Neural cell (in vitro differentiated cells): ENCODE results near the gene AP4S1. TPM values are rescaled to one million over a fixed set of nuclear protein-coding genes. Genes with fewer than 3 reads are reported as not detected.

Experiments used
- H2AFZ ChIP-seq: fragments of 200-600, 300-800 bp; sonication (generic), shearing (Covaris generic); 2 replicates; pipeline ENCODE4 v1.6.0; 2014; ENCODE audit warnings: low read depth, mild to moderate bottlenecking, antibody characterized with exemption, low read length, moderate library complexity
- H3F3A ChIP-seq: fragments of 200-600 bp; shearing (Covaris generic); 2 replicates; pipeline ENCODE4 v1.6.1; 2016; ENCODE audit warnings: mild to moderate bottlenecking, moderate library complexity, mixed read lengths, antibody characterized with exemption, low read length; ENCODE audit not compliant: insufficient read depth, poor library complexity, severe bottlenecking
- H3K27ac ChIP-seq: fragments of 200-600, 300-800 bp; sonication (generic), shearing (Covaris generic); 2 replicates; pipeline ENCODE4 v1.5.1; 2014; ENCODE audit warnings: mild to moderate bottlenecking, low read length, moderate library complexity
- H3K27me3 ChIP-seq: fragments of 300-800, 200-600 bp; sonication (generic), shearing (Covaris generic); 2 replicates; pipeline ENCODE4 v1.6.0; 2014; ENCODE audit warnings: mild to moderate bottlenecking, low read depth, low read length, moderate library complexity; ENCODE audit not compliant: insufficient read depth
- H3K36me3 ChIP-seq: fragments of 300-800, 200-600 bp; sonication (generic), shearing (Covaris generic); 2 replicates; pipeline ENCODE4 v1.5.1; 2014; ENCODE audit warnings: mild to moderate bottlenecking, antibody characterized with exemption, low read length, moderate library complexity; ENCODE audit not compliant: insufficient read depth
- H3K4me2 ChIP-seq: fragments of 300-800, 200-600 bp; sonication (generic), shearing (Covaris generic); 2 replicates; pipeline ENCODE4 v1.6.0; 2014; ENCODE audit warnings: mild to moderate bottlenecking, low read length
- H3K4me3 ChIP-seq: fragments of 300-800, 200-600 bp; sonication (generic), shearing (Covaris generic); 2 replicates; pipeline ENCODE4 v1.5.1; 2014; ENCODE audit warnings: mild to moderate bottlenecking, low read length, moderate library complexity
- H3K79me2 ChIP-seq: fragments of 200-600 bp; shearing (Covaris generic); replicated peaks from 2 replicates; pipeline ENCODE4 v1.6.0; 2014; ENCODE audit warnings: mild to moderate bottlenecking, low read length, moderate library complexity; ENCODE audit not compliant: insufficient read depth
- H3K9ac ChIP-seq: fragments of 300-800, 200-600 bp; sonication (generic), shearing (Covaris generic); 2 replicates; pipeline ENCODE4 v1.6.1; 2016; ENCODE audit warnings: mild to moderate bottlenecking, low read length, mixed read lengths
- H3K9me2 ChIP-seq: fragments of 200-600 bp; shearing (Covaris generic); 2 replicates; pipeline ENCODE4 v1.6.1; 2016; ENCODE audit warnings: mild to moderate bottlenecking, low read length, mixed read lengths; ENCODE audit not compliant: insufficient read depth
- H3K9me3 ChIP-seq: fragments of 200-600, 300-800 bp; sonication (generic), shearing (Covaris generic); 2 replicates; pipeline ENCODE4 v1.6.1; 2016; ENCODE audit warnings: mild to moderate bottlenecking, mixed run types, low read length, moderate library complexity, mixed read lengths
- H4K20me1 ChIP-seq: fragments of 200-600 bp; shearing (Covaris generic); 2 replicates; pipeline ENCODE4 v1.6.1; 2016; ENCODE audit warnings: mild to moderate bottlenecking, mixed run types; ENCODE audit not compliant: insufficient read depth
- CTCF ChIP-seq: fragments of 450-650 bp; IDR thresholded peaks from 2 replicates; pipeline ENCODE4 v1.5.1; 2014; ENCODE audit warnings: antibody characterized with exemption, mild to moderate bottlenecking, moderate library complexity; ENCODE audit not compliant: poor library complexity, severe bottlenecking
- EZH2 ChIP-seq: fragments of 200-600, 300-800 bp; shearing (Covaris generic), sonication (generic); IDR thresholded peaks from 2 replicates; pipeline ENCODE4 v1.6.1; 2014; ENCODE audit warnings: antibody characterized with exemption, low read length, borderline replicate concordance, mild to moderate bottlenecking; ENCODE audit not compliant: insufficient read depth, poor library complexity, severe bottlenecking
- MXI1 ChIP-seq: fragments of 450-650 bp; conservative IDR thresholded peaks from 2 replicates; pipeline ENCODE4 v1.6.1; 2014; ENCODE audit warnings: antibody characterized with exemption, mild to moderate bottlenecking; ENCODE audit not compliant: poor library complexity, severe bottlenecking
- POLR2AphosphoS5 ChIP-seq: IDR thresholded peaks from 2 replicates; pipeline ENCODE4 v1.6.1; 2012
- REST ChIP-seq: IDR thresholded peaks from 2 replicates; pipeline ENCODE4 v1.6.1; 2012; ENCODE audit warnings: borderline replicate concordance
- polyA plus RNA-seq: library from polyadenylated mRNA; depleted of rRNA; stranded (reverse); fragments of >200 nt; gene quantifications from 2 replicates; pipeline ENCODE4 v1.2.3, GENCODE V29; 2014

AP4S1 gene
- polyA plus RNA-seq, 1 donor from 2014 or later: 20.8 TPM

GRCh38 chr14:31027847-31028246, 2.4 kb downstream of the AP4S1 start:
- peaks cover 40% of the 10 kb centered on the region for H3K79me2 ChIP-seq
- H3K9me3 ChIP-seq: no peaks in the 10 kb centered on the region
- H3K4me3 ChIP-seq: peak overlapping the region; percentile 91
- no peak overlapping the region for H3K4me2 ChIP-seq
- H3F3A ChIP-seq: no peaks in the 10 kb centered on the region
- no peaks in the 10 kb centered on the region for H3K9me2 ChIP-seq
- no peaks in the 10 kb centered on the region for H3K27me3 ChIP-seq
- H3K36me3 ChIP-seq: no peaks in the 10 kb centered on the region
- H4K20me1 ChIP-seq: no peaks in the 10 kb centered on the region
- no peak for TF ChIP-seq POLR2AphosphoS5
- H3K27ac ChIP-seq: no peak overlapping the region
- no peak overlapping the region for H2AFZ ChIP-seq
- H3K9ac ChIP-seq: no peak overlapping the region

- H3K9ac ChIP-seq: no peak overlapping the region
These were observed 3.8 kb downstream of the AP4S1 start for GRCh38 chr14:31029016-31029970.

More at GRCh38 chr14:31029016-31029970, 3.8 kb downstream of the AP4S1 start:
- Histone ChIP-seq H3K4me2 (no peak overlapping the region), H2AFZ (no peak overlapping the region), H3K79me2 (peaks cover 25% of the 10 kb centered on the region), H3K9me3 (no peaks in the 10 kb centered on the region), H3K27ac (no peak overlapping the region), H3K4me3 (no peak overlapping the region), H4K20me1 (no peaks in the 10 kb centered on the region), H3K27me3 (no peaks in the 10 kb centered on the region), H3F3A (no peaks in the 10 kb centered on the region), H3K36me3 (no peaks in the 10 kb centered on the region), H3K9me2 (no peaks in the 10 kb centered on the region)
- TF ChIP-seq EZH2 (no peak), REST (no peak), CTCF (no peak), MXI1 (no peak)
